CD14-positive monocyte (primary cell): ENCODE results near the gene ADGRL3. TPM values are rescaled to one million over a fixed set of nuclear protein-coding genes. Genes with fewer than 3 reads are reported as not detected.

Experiments
- DNase-seq, 3 donors: peaks; one replicate each; pipeline ENCODE4 v3.0.0-alpha.2; 2011 to 2022
- H2AFZ ChIP-seq: 2 replicates; pipeline ENCODE4 v1.6.0; 2012; ENCODE audit warnings: mild to moderate bottlenecking, low read depth, low read length, inconsistent platforms; ENCODE audit not compliant: insufficient read depth, poor library complexity, severe bottlenecking
- H3K27ac ChIP-seq, 2 donors: 1 replicate in 1 of 2; 2 replicates in 1 of 2; pipeline ENCODE4 v1.5.1; 2012 to 2013; ENCODE audit warnings: low read length in 2 of 2, control low read depth in 1 of 2, inconsistent platforms in 1 of 2, low read depth in 1 of 2, mild to moderate bottlenecking in 1 of 2
- H3K27me3 ChIP-seq, 2 donors: one replicate each; pipeline versions ENCODE4 v1.6.0 to v1.6.1; 2011 to 2013; ENCODE audit warnings: low read length in 2 of 2; ENCODE audit not compliant: control insufficient read depth in 2 of 2, insufficient read depth in 2 of 2
- H3K36me3 ChIP-seq, 2 donors: replicated peaks in 1 of 2; 1 replicate in 1 of 2; 2 replicates in 1 of 2; pipeline versions ENCODE4 v1.5.1 to v1.6.1; 2012 to 2013; ENCODE audit warnings: low read length in 2 of 2, control low read depth in 1 of 2, inconsistent platforms in 1 of 2, mild to moderate bottlenecking in 1 of 2; ENCODE audit not compliant: insufficient read depth in 2 of 2, control insufficient read depth in 1 of 2
- H3K4me1 ChIP-seq, 2 donors: 1 replicate in 1 of 2; 2 replicates in 1 of 2; pipeline versions ENCODE4 v1.5.1 to v1.6.1; 2012 to 2013; ENCODE audit warnings: low read length in 2 of 2, control low read depth in 1 of 2, inconsistent platforms in 1 of 2, mild to moderate bottlenecking in 1 of 2, moderate library complexity in 1 of 2; ENCODE audit not compliant: insufficient read depth in 2 of 2, control insufficient read depth in 1 of 2
- H3K4me2 ChIP-seq: replicated peaks from 2 replicates; pipeline ENCODE3; 2012; ENCODE audit warnings: low read length, moderate library complexity, mild to moderate bottlenecking; ENCODE audit not compliant: poor library complexity, severe bottlenecking; ENCODE audit errors: extremely low read depth
- H3K4me3 ChIP-seq, 3 experiments: fragments of 200-600 bp in 1 of 3; sonication (generic) in 1 of 3; replicated peaks in 1 of 3; 1 replicate in 2 of 3; 2 replicates in 1 of 3; pipeline ENCODE4 v1.5.1; 2011 to 2013; ENCODE audit warnings: low read length in 3 of 3, mild to moderate bottlenecking in 3 of 3, control low read depth in 2 of 3, low read depth in 2 of 3, inconsistent platforms in 1 of 3, moderate library complexity in 1 of 3
- H3K79me2 ChIP-seq: 2 replicates; pipeline ENCODE4 v1.6.0; 2012; ENCODE audit warnings: mild to moderate bottlenecking, control low read depth, inconsistent platforms, low read length, moderate library complexity; ENCODE audit not compliant: insufficient read depth
- H3K9ac ChIP-seq: 2 replicates; pipeline ENCODE4 v1.6.0; 2017; ENCODE audit warnings: low read length, mild to moderate bottlenecking; ENCODE audit not compliant: insufficient read depth, poor library complexity, severe bottlenecking
- H3K9me3 ChIP-seq, 2 donors: replicated peaks in 1 of 2; 1 replicate in 1 of 2; 2 replicates in 1 of 2; pipeline versions ENCODE4 v1.5.1 to v1.6.1; 2012 to 2013; ENCODE audit warnings: low read length in 2 of 2, control low read depth in 1 of 2; ENCODE audit not compliant: control insufficient read depth in 1 of 2, insufficient read depth in 1 of 2
- H4K20me1 ChIP-seq: 2 replicates; pipeline ENCODE4 v1.6.0; 2012; ENCODE audit warnings: mild to moderate bottlenecking, low read length, control low read depth, moderate library complexity; ENCODE audit not compliant: insufficient read depth
- H3K27ac Mint-ChIP-seq, 7 donors: one replicate each; pipeline ENCODE4 v1.8.0; 2020; ENCODE audit warnings: mild to moderate bottlenecking in 7 of 7, mixed read lengths in 7 of 7, moderate library complexity in 6 of 7, inconsistent platforms in 2 of 7
- H3K27me3 Mint-ChIP-seq, 3 donors: one replicate each; pipeline ENCODE4 v1.8.0; 2021 to 2022; ENCODE audit warnings: low read depth in 3 of 3, mild to moderate bottlenecking in 3 of 3, mixed read lengths in 3 of 3, moderate library complexity in 3 of 3, inconsistent platforms in 1 of 3
- H3K36me3 Mint-ChIP-seq, 2 donors: one replicate each; pipeline ENCODE4 v1.8.0; 2020; ENCODE audit warnings: mixed read lengths in 2 of 2, inconsistent platforms in 1 of 2, mild to moderate bottlenecking in 1 of 2
- H3K4me1 Mint-ChIP-seq: one replicate; pipeline ENCODE4 v1.8.0; 2020; ENCODE audit warnings: mild to moderate bottlenecking, mixed read lengths
- H3K4me3 Mint-ChIP-seq, 2 donors: one replicate each; pipeline ENCODE4 v1.8.0; 2020; ENCODE audit warnings: mild to moderate bottlenecking in 2 of 2, mixed read lengths in 2 of 2, moderate library complexity in 1 of 2
- H3K9me3 Mint-ChIP-seq, 7 donors: one replicate each; pipeline ENCODE4 v1.8.0; 2020 to 2022; ENCODE audit warnings: mixed read lengths in 7 of 7, mild to moderate bottlenecking in 6 of 7, moderate library complexity in 6 of 7, inconsistent platforms in 2 of 7
- CTCF ChIP-seq: fragments of 200-600 bp; IDR thresholded peaks from one replicate; pipeline ENCODE4 v1.8.0; 2022; ENCODE audit warnings: antibody characterized with exemption, mild to moderate bottlenecking
- WGBS: methylation state at CpG from one replicate; pipeline ENCODE4 v1.1.5; 2013; ENCODE audit warnings: missing lambda C conversion rate; ENCODE audit not compliant: insufficient coverage; 5-methylcytosine and 5-hydroxymethylcytosine counted together
- intact Hi-C, 2 donors: fragments of 100-400 bp; cut with micrococcal nuclease; formaldehyde crosslinking; loops; one replicate each; pipeline versions ENCODE4 v1.15.0 to v1.15.1; 2023
- polyA plus RNA-seq, 3 donors: library from polyadenylated mRNA; depleted of rRNA in 1 of 3; unstranded in 2 of 3; stranded (reverse) in 1 of 3; fragments of 300-500 nt in 2 of 3; fragments of >200 nt in 1 of 3; fragmentation: Illumina TruSeq in 2 of 3; gene quantifications; 1 replicate in 2 of 3; 2 replicates in 1 of 3; pipeline ENCODE4 v1.2.3, GENCODE V29; 2012 to 2021

ADGRL3 gene
- polyA plus RNA-seq, 3 donors: not detected

DNA sequence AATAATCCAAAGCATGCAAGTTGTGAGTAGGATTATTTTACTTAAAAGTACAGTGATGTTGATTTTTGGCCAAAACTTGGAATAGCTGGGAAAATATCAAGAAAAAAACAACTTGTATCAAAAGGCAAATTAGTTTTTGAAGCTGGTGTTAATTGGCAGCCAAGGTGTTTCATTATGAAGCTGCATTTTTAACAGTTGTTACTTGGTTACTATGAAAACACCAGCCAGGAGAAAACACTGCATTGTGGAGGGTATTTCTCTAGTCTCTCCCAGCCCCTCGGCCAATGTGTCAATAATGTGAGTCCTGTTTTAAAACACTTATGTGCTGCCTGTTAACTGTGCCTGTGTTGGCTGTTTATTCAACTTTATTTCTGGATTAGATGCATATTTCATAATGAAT is 733.4 kb downstream of the ADGRL3 start:
- Histone ChIP-seq H3K9me3 (no peaks in the 10 kb centered on the region), H3K36me3 (no peaks in the 10 kb centered on the region), H3K4me3 (no peak overlapping the region), H3K4me1 (no peaks in the 10 kb centered on the region), H4K20me1 (no peaks in the 10 kb centered on the region), H2AFZ (no peak overlapping the region), H3K27ac (no peak overlapping the region), H3K79me2 (no peaks in the 10 kb centered on the region), H3K4me2 (no peak overlapping the region), H3K9ac (no peak overlapping the region), H3K27me3 (no peaks in the 10 kb centered on the region)
- no peaks in the 10 kb centered on the region for H3K27me3 Mint-ChIP-seq
- no CpG with 5 or more reads among the region's 1 CpG for WGBS
- no peak overlapping the region for H3K4me3 Mint-ChIP-seq
- H3K4me1 Mint-ChIP-seq: no peaks in the 10 kb centered on the region
- no peak for TF ChIP-seq CTCF
- intact Hi-C loops: no loop called here
- H3K9me3 Mint-ChIP-seq: peaks cover 0 to 4% (median 0%) of the 10 kb centered on the region in 7 donors
- H3K27ac Mint-ChIP-seq: no peak overlapping the region
- no peak for DNase-seq
- H3K36me3 Mint-ChIP-seq: no peaks in the 10 kb centered on the region

DNA sequence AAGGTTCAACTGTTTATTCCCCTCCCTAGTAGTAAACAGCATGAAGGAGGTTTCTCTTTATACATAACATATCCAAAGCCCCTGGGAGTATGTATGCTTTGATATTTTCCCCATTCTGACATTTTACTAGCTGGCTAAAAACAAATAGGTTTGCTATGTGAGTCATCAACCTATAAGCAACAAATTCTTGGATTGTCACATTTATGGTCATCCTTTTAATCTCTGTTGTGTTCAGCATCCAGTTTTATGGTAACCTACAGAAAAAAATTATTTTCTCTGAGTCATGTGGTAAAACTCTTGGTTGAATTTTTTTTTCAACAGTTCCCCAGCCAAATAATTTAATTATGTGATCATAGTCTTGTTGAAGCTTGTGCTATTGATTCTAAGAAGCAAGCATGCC is 734.1 kb downstream of the ADGRL3 start:
- H3K4me3 ChIP-seq: no peak overlapping the region
- H3K27me3 ChIP-seq: no peaks in the 10 kb centered on the region
- no peaks in the 10 kb centered on the region for H3K79me2 ChIP-seq
- H3K36me3 ChIP-seq: no peaks in the 10 kb centered on the region
- no peaks in the 10 kb centered on the region for H4K20me1 ChIP-seq
- no peak overlapping the region for H3K27ac ChIP-seq
- no peak for DNase-seq
- H3K4me1 ChIP-seq: no peaks in the 10 kb centered on the region
- H3K36me3 Mint-ChIP-seq: no peaks in the 10 kb centered on the region
- H3K9me3 Mint-ChIP-seq: peaks cover 0 to 5% (median 0%) of the 10 kb centered on the region in 7 donors
- H3K27ac Mint-ChIP-seq: no peak overlapping the region
- intact Hi-C loops: no loop called here
- H3K4me1 Mint-ChIP-seq: no peaks in the 10 kb centered on the region
- no peak overlapping the region for H2AFZ ChIP-seq
- no peak for TF ChIP-seq CTCF
- no peak overlapping the region for H3K4me3 Mint-ChIP-seq
- no peak overlapping the region for H3K4me2 ChIP-seq
- no peaks in the 10 kb centered on the region for H3K9me3 ChIP-seq
- peaks cover 0 to under 1% (median 0%) of the 10 kb centered on the region in 3 donors for H3K27me3 Mint-ChIP-seq
- no peak overlapping the region for H3K9ac ChIP-seq
